T-helper 1 cell treated with Interleukin-12 subunit alpha and Interleukin-12 subunit beta and Interleukin-4 antibody, amounts not matched to agents 30 ng/mL and 1 ng/mL, for 36 hours (primary cell): ENCODE results near the gene DNMT3B. TPM values are rescaled to one million over a fixed set of nuclear protein-coding genes. Genes with fewer than 3 reads are reported as not detected.
"Not testable (repeated sequence)": the region's sequence is repeated elsewhere in the genome, so short reads cannot be mapped to it uniquely, and the experiment has no call there.

ENCODE experiments used
- intact Hi-C: fragments of 100-400 bp; cut with micrococcal nuclease; formaldehyde crosslinking; loops from one replicate; pipeline ENCODE4 v1.15.1; 2024
- total RNA-seq: library from RNA; stranded (reverse); gene quantifications from 2 replicates; pipeline ENCODE4 v1.2.3, GENCODE V29; 2022

Gene DNMT3B
- total RNA-seq = 1.5 and 2.0 TPM in 2 replicates

DNA sequence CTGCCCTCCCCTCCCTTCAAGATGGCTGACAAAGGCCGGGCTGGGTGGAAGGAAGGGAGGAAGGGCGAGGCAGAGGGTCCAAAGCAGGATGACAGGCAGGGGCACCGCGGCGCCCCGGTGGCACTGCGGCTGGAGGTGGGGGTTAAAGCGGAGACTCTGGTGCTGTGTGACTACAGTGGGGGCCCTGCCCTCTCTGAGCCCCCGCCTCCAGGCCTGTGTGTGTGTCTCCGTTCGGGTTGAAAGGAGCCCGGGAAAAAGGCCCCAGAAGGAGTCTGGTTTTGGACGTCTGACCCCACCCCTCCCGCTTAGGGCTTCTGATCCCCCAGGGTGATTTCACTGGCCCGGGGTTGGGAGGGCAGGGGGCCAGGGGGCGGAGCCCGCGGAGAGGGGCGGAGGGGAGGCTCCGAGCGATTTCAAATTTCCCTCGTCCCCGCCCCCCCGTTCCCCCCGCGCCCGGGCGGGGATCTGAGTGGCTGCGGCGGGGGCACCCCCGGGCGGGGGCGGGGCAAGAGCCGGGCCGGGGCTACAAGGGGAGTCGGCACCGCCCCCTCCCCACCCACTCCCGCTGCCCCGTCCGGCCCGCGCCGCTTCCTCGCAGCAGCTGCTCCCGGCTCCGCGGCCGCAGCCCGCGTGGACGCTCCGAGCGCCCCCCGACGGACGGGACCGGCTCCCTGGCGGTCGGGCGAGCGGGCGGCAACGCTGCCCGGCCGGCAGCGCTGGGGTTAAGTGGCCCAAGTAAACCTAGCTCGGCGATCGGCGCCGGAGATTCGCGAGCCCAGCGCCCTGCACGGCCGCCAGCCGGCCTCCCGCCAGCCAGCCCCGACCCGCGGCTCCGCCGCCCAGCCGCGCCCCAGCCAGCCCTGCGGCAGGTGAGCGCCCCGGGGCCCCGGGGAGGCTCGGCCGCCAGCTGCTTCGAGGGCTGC lies at the start of gene DNMT3B:
DNMT3B (plus strand) TSS at position 555 of the 923 bp plus-strand sequence. CDS start 17,939 bp downstream, outside the sequence.
- intact Hi-C loops = loop anchor here (1.0 to 10.0 kb wide), 2 partner anchors 19 to 807 kb away; partner anchors contain the start of genes COMMD7 and PDRG1

DNA sequence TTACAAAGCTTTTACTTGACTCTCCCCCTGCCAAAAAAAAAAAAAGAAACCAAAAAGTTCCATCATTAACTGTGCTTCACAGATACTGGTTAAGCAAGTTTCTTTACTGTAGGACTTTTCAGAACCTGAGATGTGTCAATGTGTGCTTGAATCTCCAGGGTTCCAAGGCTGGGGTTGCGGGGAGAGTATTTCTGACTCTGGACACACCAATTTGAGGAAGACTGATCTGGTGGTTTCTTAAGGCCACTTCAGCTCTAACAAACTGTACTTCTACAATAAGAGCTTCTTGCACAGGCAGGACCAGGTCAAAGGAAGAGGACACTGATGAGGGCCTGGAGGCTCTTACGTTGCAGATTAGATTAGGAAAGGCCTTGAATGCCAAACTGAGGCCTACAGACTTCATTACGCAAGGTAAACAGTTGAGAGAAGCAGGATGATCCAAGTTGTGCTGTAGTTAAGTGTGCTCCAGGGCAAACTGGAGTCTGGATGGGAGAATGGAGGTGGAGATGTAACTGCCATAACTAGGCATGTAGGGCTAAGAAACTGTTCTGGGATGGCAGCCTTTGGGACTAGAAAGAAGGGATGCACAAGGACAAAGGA lies 43.3 kb upstream of the DNMT3B start:
- intact Hi-C loops = no loop called here

DNA sequence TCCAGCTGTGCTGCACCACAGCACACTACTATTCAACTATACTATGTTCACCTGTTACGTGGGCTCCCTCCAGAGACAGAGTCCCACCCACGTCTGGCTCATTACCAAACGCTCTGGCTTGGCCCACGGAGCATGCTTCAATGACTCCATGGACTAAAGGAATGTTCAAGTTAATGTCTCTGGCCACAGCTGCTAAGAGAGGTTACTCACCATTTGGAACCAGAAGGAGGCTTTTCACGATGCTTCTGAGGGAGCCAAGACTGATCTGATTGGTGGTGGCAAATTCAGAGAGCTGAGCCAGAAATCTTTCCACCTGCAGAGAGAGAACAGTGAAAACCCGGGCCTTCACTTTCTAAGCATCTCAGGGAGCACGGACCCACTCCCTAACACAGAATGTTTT lies 34.5 kb upstream of the DNMT3B start:
- intact Hi-C loops = no loop called here

DNA sequence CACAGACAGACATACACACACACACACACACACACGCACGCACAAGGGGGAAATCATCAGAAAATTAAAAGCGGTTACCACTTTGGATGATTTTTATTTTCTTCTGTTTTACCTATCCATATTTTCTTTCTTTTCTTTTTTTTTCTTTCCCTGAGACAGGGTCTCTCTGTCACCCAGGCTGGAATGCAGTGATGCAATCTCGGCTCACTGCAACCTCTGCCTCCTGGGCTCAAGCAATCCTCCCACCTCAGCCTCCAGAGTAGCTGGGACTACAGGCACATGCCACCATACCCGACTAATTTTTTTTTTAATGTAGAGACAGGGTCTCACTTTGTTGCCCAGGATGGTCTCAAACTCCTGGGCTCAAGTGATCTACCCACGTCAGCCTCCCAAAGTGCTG lies 33.8 kb upstream of the DNMT3B start:
- intact Hi-C loops = not testable (repeated sequence)

DNA sequence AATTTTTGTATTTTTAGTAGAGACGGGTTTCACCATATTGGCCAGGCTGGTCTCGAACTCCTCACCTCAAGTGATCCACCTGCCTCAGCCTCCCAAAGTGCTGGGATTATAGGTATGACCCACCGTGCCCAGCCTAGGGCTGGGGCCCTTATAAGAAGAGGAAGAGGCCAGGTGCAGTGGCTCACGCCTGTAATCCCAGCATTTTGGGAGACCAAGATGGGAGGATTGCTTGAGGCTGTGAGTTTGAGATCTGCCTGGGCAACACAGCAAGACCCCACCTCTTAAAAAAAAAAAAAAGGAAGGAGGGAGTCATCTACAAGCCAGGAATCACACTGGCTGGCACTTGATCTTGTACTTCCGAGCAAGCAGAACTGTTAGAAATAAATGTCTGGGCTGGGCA lies 32.9 kb upstream of the DNMT3B start:
- intact Hi-C loops = not testable (repeated sequence)

DNA sequence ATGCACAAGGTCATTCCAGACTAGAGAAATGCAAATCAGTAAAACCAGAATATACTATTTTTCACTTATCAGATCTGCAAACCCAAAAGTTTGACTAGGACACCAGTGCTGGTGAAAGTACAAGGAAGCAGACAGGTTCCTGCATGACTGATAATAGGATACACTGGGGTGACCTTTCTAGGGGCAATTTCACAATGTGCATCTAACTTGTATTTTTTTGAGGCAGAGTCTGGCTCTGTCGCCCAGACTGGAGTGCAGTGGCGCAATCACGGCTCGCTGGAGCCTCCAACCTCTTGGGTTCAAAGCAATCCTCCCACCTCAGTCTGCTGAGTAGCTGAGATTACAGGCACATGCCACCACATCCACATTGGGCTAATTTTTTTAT lies 30.3 kb upstream of the DNMT3B start:
- intact Hi-C loops = no loop called here

DNA sequence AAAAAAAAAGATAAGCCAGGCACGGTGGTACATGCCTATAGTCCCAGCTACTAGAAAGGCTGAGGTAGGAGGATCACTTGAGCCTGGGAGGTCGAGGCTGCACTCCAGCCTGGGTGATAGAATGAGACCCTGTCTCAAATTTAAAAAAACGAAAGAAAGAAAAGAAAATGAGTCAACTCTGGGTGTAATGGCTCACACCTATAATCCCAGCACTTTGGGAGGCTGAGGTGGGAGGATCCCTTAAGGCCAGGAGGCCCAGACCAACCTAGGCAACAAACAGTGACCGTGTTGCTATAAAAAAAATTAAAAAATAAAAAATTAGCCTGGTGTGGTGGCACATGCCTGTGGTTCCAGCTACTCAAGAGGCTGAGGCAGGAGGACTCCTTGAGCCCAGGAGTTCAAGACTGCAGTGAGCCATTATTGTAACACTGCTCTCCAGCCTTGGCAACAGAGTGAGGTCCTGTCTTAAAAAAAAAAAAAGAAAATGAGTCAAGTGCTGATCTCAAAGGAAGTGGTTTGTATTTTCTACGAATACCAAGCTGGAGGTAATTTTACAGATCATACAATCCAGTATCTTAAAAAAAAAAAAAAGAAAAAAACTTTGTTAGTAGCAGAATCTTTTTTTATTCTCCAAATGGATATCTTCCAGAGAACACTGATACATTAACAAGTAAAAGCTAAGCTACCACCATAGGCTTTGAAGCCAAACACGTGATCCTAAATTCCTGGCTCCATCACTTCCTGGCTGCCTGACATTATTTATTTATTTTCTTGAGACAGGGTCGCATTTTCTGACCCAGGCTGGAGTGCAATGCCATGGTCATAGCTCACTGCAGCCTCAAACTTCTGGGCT lies 24.6 kb upstream of the DNMT3B start:
- intact Hi-C loops = loop anchor here (1.0 kb wide), 1 partner anchor 8 kb away; no protein-coding TSS in a partner anchor

DNA sequence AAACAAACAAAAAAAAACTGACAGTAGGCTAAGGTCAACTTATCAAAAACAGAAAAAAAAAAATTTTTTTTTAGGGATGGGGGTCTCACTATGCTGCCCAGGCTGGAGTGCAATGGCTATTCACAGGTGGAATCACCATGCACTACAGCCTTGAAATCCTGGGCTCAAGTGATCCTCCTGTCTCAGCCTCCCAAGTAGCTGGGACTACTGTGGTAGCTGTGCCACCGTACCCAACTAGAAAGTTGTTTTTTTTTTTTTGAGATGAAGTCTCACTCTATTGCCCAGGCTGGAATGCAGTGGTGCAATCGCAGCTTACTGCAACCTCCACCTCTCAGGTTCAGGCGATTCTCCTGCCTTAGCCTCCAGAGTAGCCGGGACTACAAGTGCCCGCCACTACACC lies 21.0 kb upstream of the DNMT3B start:
- intact Hi-C loops = loop anchor here (5.0 to 10.0 kb wide), 5 partner anchors 159 to 814 kb away; partner anchors contain the start of genes KIF3B, PLAGL2 and POFUT1

DNA sequence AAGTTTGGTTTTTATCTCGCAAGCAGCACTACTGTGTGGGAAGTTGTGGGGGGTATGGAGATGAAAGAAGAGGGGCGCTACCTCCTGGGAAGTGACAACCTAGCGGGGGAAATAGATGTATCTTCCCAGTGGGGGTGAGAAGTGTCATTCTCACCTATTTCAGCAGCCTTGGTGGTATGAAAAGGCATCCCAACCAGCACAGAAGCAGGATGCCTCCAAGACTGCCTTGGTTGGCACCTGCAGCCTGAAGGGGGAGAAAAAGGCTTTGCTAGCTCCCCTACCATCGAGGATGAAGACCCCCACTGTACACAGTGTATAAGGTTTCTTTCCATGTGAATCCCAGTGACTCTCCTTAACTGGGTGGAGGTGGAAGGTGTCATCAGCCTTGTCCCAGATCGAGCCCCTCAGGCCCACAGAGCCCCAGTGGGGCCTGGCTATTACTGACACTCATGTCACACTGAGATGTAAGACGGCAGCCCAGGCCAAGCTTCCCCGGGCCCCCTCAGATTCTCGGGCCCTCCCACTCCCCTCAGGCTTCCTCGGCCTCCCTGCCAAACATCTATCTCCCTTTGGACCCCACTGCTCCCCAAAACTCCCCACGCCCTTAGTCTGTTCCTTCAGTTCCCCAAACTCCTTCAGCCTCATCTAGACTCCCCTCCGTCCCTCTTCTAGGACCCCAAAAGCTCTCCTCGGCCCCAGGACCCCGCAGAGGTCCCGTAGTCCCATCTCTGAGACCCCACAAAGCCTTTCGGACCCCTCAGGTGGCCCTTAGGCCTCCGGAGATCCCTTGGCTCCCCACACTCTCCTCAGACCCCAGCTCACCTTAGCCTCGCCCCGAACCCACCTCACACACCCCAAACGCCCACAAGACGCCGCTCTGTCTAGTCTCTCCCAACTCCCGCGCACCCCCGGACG lies 19.6 kb upstream of the DNMT3B start:
- intact Hi-C loops = loop anchor here (1.0 to 10.0 kb wide), 11 partner anchors 20 to 812 kb away; partner anchors contain the start of genes ASXL1, DNMT3B, KIF3B and MAPRE1

DNA sequence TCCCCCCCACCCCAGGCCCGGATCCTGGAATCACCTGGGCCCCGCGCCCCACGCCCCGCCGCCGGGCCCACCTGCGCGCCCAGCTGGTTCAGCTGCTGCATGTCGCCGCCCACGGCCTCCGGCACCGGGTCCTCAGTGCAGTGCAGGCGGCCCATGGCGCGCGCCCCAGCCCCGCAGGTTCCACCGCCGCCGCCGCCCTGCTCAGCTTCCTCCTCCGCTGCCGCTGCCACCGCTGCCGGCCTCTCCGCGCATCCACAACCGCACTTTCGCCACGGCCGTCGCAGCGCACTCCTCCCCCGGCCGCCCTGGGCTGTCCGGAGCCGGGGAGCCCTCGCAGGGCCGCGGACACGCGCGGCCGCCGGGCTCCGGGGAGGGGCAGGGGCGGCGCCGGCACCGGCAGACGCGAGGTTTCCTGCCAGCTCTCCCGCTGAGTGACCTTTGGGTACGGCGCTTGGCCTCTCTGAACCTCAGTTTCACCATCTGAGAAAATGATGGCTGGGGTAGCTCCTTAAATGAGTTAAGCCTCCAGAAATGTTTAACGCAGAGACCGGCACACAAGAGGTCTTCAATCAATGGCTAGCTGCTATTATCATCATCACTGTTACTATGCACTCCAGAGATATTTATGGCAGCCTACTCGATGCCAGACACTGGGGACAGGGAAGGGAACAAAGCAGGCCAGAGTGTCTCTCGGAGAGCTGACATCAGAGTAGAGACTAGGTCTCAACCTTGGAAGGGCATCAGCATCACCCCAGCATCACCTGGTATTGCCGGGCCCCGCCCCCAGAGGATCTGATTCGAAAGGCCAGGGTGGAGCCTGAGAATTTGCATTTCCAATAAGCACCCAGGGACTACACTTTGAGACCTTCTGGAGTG lies 18.7 kb upstream of the DNMT3B start, which contains the start of gene COMMD7:
COMMD7 (minus strand) TSS at position 231 of the 876 bp plus-strand sequence; CDS start at position 155, 76 bp downstream.
- intact Hi-C loops = loop anchor here (1.0 to 10.0 kb wide), 11 partner anchors 19 to 811 kb away; partner anchors contain the start of genes ASXL1, DNMT3B, KIF3B and MAPRE1

DNA sequence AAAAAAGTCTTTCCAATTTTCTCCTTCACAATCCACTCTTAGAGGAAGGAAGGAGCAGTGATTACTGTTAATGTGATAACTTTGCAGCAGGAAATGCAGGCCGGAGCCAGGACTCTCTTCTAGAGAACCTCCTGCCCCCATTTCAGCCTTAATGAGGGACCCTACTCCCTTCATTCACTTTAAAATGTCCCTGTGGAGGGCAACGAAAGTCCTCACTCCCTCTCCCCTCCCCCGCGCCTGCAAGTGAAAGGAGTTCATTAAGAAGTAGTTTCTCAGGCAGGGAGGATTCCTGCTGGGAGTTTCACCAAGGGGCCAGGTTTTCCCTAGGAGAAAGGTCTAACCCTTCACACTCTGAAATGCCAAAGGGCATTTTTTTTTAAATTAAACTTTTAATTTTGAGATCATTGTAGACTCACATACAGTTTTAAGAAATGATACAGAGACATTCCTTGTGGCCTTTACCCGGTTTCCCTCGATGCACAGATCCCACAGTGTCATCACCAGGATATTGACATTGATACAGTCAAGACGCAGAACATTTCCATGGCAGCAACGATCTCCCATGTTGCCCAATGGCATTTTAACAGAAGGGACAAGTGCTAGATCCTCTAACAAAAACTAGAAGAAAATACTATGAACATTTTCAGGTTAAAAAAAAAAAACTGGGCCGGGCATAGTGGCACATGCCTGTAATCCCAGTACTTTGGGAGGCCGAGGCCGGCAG lies 12.1 kb upstream of the DNMT3B start:
- intact Hi-C loops = loop anchor here (10.0 kb wide), 3 partner anchors 475 to 805 kb away; partner anchors contain the start of genes KIF3B, PLAGL2 and POFUT1

DNA sequence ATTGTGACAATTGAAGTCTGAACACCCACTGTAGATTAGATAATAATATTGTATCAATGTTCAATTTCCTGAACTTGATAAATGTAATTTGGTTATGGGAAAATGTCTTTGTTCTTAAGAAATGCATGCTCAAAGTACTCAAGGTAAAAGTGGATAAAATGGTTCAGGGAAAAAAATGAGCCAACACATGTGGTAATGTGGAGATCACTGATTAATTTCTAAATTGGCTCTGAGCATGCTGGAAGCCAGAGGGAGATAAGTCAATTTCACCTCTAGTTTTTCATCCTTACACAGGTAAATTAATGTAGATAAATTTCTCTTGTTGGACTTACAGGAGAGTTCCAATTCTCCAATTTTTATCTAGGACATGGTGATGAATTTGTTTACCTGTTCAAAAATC lies 10.9 kb upstream of the DNMT3B start:
- intact Hi-C loops = no loop called here

DNA sequence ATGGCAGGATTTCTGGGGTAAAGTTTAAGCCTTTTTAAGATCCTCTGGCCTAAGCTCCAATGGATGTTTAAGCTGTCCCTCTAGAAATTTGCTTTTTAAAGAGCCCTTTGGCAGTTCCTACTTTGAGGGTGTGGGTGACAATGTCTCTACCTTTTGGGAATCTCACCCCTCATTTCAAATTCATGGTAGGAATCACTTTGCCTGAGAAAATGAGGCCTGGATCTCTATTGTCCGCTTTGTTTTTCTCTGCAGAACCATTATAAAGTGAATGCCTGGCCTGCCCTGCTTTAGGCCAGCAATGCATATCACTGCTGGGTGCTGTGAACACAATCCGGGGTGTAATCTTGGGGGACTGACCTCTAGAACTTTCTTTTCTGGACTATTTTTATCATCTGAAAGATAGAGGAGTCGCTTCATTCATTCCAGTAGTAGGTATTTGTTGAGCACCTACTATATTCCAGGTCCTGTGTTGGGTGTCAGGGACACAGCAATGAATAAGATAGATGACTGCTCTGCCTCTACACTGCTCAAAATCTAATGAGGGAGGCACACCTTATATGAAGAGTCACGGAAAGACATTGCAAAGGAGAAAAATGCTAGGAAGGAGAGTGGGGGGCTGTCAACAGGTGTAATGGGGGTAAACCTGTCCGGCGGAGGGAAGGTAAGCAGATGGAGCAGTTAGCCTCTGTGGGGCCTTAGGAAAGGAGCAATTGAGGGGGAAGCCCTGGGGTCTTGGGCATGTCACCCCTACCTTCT lies 10.3 kb upstream of the DNMT3B start:
- intact Hi-C loops = no loop called here

DNA sequence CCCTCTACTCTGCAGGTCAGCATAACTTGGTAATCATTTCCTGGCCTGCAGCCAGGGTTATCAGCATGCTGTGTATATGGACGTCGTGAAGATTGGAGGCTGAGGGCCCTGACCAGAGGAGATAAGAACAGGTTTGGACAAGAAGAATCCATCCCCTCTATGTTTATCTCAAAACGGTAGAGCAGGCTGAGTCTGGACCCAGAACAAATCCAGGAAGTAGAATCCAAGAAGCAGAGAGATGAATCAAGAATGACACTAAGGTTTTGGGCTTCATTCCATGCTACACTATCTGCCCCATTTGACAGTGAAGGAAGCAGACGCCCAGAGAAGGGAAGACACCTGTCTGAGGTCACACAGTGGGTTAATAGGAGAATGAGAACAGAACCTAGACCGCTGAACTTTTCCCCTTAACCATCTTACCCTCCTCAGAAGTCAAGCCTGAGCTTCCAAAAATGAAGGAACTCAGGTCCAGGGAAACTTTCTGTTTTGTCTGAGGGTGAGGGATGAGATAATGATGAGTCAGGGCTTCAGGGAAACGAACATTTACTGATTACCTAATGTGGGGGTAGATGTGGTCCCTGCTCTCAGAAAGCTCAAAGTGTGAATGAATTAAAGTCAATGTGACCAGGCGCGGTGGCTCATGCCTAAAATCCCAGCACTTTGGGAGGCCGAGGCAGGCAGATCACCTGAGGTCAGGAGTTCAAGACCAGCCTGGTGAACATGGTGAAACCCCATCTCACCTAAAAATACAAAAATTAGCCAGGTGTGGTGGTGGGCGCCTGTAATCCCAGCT lies 9.5 kb upstream of the DNMT3B start:
- intact Hi-C loops = no loop called here

DNA sequence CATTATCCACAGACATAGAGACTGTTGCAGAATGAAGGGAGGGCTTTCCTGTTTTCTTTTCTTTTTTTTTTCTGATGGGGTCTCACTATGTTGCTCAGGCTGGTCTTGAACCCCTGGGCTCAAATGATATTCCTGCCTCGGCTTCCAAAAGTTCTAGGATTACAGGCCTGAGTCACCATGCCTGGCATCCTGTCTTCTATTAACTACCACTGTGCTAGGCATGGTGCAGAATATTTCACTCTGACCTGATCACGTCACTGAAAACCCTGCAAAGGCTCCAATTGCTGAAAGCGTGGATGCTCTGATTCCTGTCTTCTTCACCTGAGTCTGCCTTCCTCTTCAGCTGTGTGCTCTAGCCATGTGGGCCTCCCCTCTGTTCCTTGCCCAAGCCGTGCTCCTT lies 8.5 kb upstream of the DNMT3B start:
- intact Hi-C loops = no loop called here

DNA sequence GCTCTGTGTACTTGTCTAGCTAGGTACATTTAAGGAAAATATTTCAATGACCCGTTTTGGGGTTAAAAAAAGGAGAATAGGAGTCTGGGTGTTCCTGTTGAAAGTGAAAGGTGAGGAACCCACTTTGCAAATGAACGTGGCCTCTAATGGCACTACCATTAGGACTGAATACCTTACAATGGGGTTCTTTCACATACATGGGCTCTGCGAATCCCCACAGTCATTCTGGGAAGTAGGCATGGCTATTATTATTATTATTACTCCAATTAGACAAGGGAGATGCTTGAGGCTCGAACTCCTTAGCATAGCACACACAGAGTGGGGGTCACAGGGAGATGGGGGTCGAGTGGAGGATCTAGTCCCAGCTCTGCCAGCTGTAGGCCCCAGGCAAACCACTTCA lies 6.0 kb upstream of the DNMT3B start:
- intact Hi-C loops = no loop called here

DNA sequence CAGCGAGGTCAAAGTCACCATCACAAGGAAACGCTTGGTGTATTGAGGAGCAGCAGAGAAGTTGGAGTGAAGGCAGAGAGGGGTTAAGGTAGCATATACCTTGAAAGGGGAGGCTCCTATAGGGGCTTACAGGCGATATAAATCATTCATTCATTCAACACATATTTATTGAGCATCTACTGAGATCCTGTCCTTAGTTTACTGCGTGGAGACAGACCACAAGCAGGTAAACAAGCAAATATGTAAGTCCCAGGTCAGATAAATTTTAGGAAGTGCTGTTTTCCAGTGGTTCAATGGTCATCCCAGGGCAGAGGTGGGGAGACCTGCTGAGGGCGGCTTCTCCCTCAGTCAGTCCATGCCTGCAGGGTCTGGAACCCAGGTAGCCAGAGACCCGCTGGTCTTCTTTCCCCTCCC lies 761 bp upstream of the DNMT3B start:
- intact Hi-C loops = loop anchor here (10.0 kb wide), 1 partner anchor 807 kb away; the partner anchor contains the start of gene PDRG1
